Gastrocnemius medialis (tissue), 4 donors: Measurements from ENCODE around the gene TTPAL.

Experiments
- CTCF ChIP-seq, 5 experiments: fragments of 450-650 bp in 3 of 5; fragments of 200-600 bp in 2 of 5; sonication (generic) in 2 of 5; IDR thresholded peaks in 4 of 5; conservative IDR thresholded peaks in 1 of 5; 1 replicate in 4 of 5; 2 replicates in 1 of 5; pipeline ENCODE4 v1.5.1; 2016 to 2019; ENCODE audit warnings: antibody characterized with exemption in 5 of 5, mild to moderate bottlenecking in 3 of 5, moderate library complexity in 3 of 5
- POLR2A ChIP-seq, 2 donors: fragments of 450-650 bp; IDR thresholded peaks; one replicate each; pipeline ENCODE4 v1.6.1; 2017; ENCODE audit warnings: antibody characterized with exemption in 2 of 2, mild to moderate bottlenecking in 2 of 2, moderate library complexity in 2 of 2

GRCh38 chr20:44485830-44486198, 10.1 kb downstream of the TTPAL start:
- no peak for TF ChIP-seq CTCF (IDR thresholded peaks at IDR 0.05 in 4 of 5, conservative IDR thresholded peaks at IDR 0.05 in 1 of 5)
- no peak for TF ChIP-seq POLR2A (IDR thresholded peaks at IDR 0.05)
